IgD-negative memory B cell (primary cell): ENCODE results near the gene MAGED2. TPM values are rescaled to one million over a fixed set of nuclear protein-coding genes. Genes with fewer than 3 reads are reported as not detected.
"Not testable (repeated sequence)": the region's sequence is repeated elsewhere in the genome, so short reads cannot be mapped to it uniquely, and the experiment has no call there.

Source experiments
- H3K27ac Mint-ChIP-seq, 3 donors: one replicate each; pipeline ENCODE4 v1.8.0; 2020 to 2022; ENCODE audit warnings: mild to moderate bottlenecking in 3 of 3, mixed read lengths in 3 of 3, moderate library complexity in 1 of 3
- H3K27me3 Mint-ChIP-seq: one replicate; pipeline ENCODE4 v1.8.0; 2021; ENCODE audit warnings: mixed read lengths
- H3K36me3 Mint-ChIP-seq: one replicate; pipeline ENCODE4 v1.8.0; 2020; ENCODE audit warnings: mild to moderate bottlenecking, mixed read lengths
- H3K4me1 Mint-ChIP-seq, 3 donors: one replicate each; pipeline ENCODE4 v1.8.0; 2020 to 2022; ENCODE audit warnings: mixed read lengths in 3 of 3, mild to moderate bottlenecking in 1 of 3
- H3K4me3 Mint-ChIP-seq, 4 donors: one replicate each; pipeline ENCODE4 v1.8.0; 2020 to 2022; ENCODE audit warnings: mild to moderate bottlenecking in 4 of 4, mixed read lengths in 4 of 4, moderate library complexity in 3 of 4
- H3K9me3 Mint-ChIP-seq, 3 donors: one replicate each; pipeline ENCODE4 v1.8.0; 2020 to 2021; ENCODE audit warnings: mixed read lengths in 3 of 3, mild to moderate bottlenecking in 1 of 3
- polyA plus RNA-seq: library from polyadenylated mRNA; unstranded; fragments of 300-500 nt; fragmentation: Illumina TruSeq; gene quantifications from one replicate; pipeline ENCODE4 v1.2.3, GENCODE V29; 2021

Gene MAGED2
- polyA plus RNA-seq: 64.3 TPM

- peak within 1 kb of the TSS; percentile 77 to 98 (median 93) for H3K4me3 Mint-ChIP-seq
- H3K36me3 Mint-ChIP-seq: no peaks in the 10 kb centered on the region
- peaks cover 3% of the 10 kb centered on the region for H3K27me3 Mint-ChIP-seq
- peaks cover 0 to 2% (median 0%) of the 10 kb centered on the region in 3 donors for H3K9me3 Mint-ChIP-seq
- peaks cover 5 to 10% (median 5%) of the 10 kb centered on the region in 3 donors for H3K4me1 Mint-ChIP-seq
- H3K27ac Mint-ChIP-seq: peak within 1 kb of the TSS; percentile 60 to 97 (median 95)
Observed at GRCh38 chrX:54807524-54808108, at the start of gene MAGED2. TSS of gene MAGED2 (plus strand) at chrX:54807745. CDS start at chrX:54809332, 1,587 bp downstream.

GRCh38 chrX:54758114-54759055, 49.2 kb upstream of the MAGED2 start:
- Mint-ChIP-seq H3K4me1 (no peaks in the 10 kb centered on the region), H3K9me3 (peaks cover 0 to 4% (median 3%) of the 10 kb centered on the region in 3 donors), H3K36me3 (no peaks in the 10 kb centered on the region), H3K27me3 (no peaks in the 10 kb centered on the region), H3K4me3 (peak overlapping the region in 1 of 4 donors; percentile 28), H3K27ac (no peak overlapping the region)

GRCh38 chrX:54774391-54775094, 33.0 kb upstream of the MAGED2 start:
- not testable (repeated sequence) for H3K36me3 Mint-ChIP-seq, H3K4me3 Mint-ChIP-seq, H3K9me3 Mint-ChIP-seq, H3K27ac Mint-ChIP-seq, H3K4me1 Mint-ChIP-seq
- peaks cover 10% of the 10 kb centered on the region for H3K27me3 Mint-ChIP-seq

- no peak overlapping the region for H3K4me3 Mint-ChIP-seq
- no peaks in the 10 kb centered on the region for H3K36me3 Mint-ChIP-seq
- H3K27me3 Mint-ChIP-seq: peaks cover 12% of the 10 kb centered on the region
- H3K27ac Mint-ChIP-seq: no peak overlapping the region
- peaks cover 0 to 3% (median 3%) of the 10 kb centered on the region in 3 donors for H3K9me3 Mint-ChIP-seq
- no peaks in the 10 kb centered on the region for H3K4me1 Mint-ChIP-seq
Observed at GRCh38 chrX:54776061-54776460, 31.5 kb upstream of the MAGED2 start.

- Mint-ChIP-seq H3K36me3 (no peaks in the 10 kb centered on the region), H3K4me1 (no peaks in the 10 kb centered on the region), H3K27ac (no peak overlapping the region), H3K27me3 (peaks cover 11% of the 10 kb centered on the region), H3K4me3 (no peak overlapping the region), H3K9me3 (peaks cover 0 to 2% (median under 1%) of the 10 kb centered on the region in 3 donors)
Observed at GRCh38 chrX:54776987-54777672, 30.4 kb upstream of the MAGED2 start.

DNA sequence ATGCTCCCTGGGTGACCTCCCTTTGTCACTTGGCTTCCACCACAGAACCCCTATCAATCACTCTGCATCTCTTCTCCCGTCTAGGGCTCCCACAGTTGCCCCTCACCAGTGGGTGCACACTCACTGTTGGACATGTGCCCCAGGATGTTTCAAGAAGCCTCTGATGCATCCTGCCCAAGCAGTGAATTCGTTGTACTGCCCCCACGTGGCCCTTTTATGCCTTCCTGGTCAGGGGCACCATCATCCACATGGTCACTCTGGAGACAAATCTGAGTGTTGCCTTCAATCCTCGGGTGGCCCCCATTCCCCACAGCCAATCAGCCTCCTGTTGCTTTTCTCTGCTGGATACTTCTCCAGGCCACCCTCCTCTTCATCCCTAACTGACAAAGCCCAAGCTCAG, 21.6 kb upstream of the MAGED2 start:
- Mint-ChIP-seq H3K9me3 (no peaks in the 10 kb centered on the region), H3K27ac (no peak overlapping the region), H3K4me3 (no peak overlapping the region), H3K4me1 (peaks cover 0 to 1% (median 0%) of the 10 kb centered on the region in 3 donors), H3K36me3 (no peaks in the 10 kb centered on the region), H3K27me3 (peaks cover 2% of the 10 kb centered on the region)

GRCh38 chrX:54786967-54787366, 20.6 kb upstream of the MAGED2 start:
- Mint-ChIP-seq H3K36me3 (no peaks in the 10 kb centered on the region), H3K4me3 (no peak overlapping the region), H3K27ac (peak overlapping the region in 1 of 3 donors; percentile 17), H3K9me3 (no peaks in the 10 kb centered on the region), H3K27me3 (peaks cover 2% of the 10 kb centered on the region), H3K4me1 (peaks cover 0 to 1% (median 0%) of the 10 kb centered on the region in 3 donors)

GRCh38 chrX:54788446-54788845, 19.1 kb upstream of the MAGED2 start:
- Mint-ChIP-seq H3K4me3 (no peak overlapping the region), H3K36me3 (no peaks in the 10 kb centered on the region), H3K4me1 (peaks cover 0 to 1% (median 0%) of the 10 kb centered on the region in 3 donors), H3K27ac (peak overlapping the region in 1 of 3 donors; percentile 67), H3K27me3 (peaks cover 5% of the 10 kb centered on the region), H3K9me3 (no peaks in the 10 kb centered on the region)

- H3K27me3 Mint-ChIP-seq, H3K36me3 Mint-ChIP-seq, H3K27ac Mint-ChIP-seq, H3K9me3 Mint-ChIP-seq, H3K4me3 Mint-ChIP-seq, H3K4me1 Mint-ChIP-seq: not testable (repeated sequence)
Observed at GRCh38 chrX:54789405-54789804, 18.1 kb upstream of the MAGED2 start.

DNA sequence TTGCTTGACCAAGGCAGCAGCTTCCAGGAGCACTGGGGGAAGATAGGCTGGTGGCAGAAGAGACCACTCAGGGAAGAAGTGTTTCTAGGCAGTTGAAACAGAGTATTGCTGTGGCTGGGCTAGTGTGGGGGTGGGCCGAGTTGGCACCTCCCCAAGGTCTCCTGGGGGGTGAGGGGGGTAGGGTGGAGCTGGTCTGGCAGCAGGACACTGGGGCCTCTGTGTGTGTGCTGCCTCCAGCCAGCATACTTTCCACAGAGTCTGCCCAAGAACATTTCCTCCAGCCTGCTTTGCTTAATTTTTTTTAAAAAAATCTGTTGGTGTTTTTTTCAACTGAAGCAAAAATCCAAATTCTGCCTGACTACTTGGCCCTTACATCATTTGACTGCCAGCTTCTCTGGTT, 13.5 kb upstream of the MAGED2 start:
- Mint-ChIP-seq H3K27me3 (peaks cover 5% of the 10 kb centered on the region), H3K4me1 (no peaks in the 10 kb centered on the region), H3K4me3 (no peak overlapping the region), H3K27ac (no peak overlapping the region), H3K36me3 (no peaks in the 10 kb centered on the region), H3K9me3 (no peaks in the 10 kb centered on the region)

DNA sequence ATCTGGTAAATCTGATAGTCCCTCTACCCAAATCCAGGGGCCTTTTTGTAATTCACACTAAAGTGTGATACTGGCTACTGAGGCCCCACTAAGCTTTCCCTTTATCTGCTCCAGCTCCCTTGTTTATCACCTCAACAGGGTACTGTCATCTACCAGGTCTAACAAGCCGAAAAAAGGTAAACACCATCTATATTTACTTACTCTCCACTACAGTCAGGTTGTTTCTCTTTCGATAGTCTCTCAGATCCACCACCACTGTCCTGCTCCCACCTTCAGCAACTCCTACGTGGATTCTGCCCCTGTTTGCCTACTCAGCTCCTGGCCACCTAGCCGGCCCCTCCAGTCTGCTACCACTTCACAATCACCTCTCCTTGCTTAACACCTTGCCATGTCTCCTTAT, 12.8 kb upstream of the MAGED2 start:
- Mint-ChIP-seq H3K27me3 (peaks cover 5% of the 10 kb centered on the region), H3K9me3 (no peaks in the 10 kb centered on the region), H3K4me3 (no peak overlapping the region), H3K27ac (no peak overlapping the region), H3K4me1 (no peaks in the 10 kb centered on the region), H3K36me3 (no peaks in the 10 kb centered on the region)

DNA sequence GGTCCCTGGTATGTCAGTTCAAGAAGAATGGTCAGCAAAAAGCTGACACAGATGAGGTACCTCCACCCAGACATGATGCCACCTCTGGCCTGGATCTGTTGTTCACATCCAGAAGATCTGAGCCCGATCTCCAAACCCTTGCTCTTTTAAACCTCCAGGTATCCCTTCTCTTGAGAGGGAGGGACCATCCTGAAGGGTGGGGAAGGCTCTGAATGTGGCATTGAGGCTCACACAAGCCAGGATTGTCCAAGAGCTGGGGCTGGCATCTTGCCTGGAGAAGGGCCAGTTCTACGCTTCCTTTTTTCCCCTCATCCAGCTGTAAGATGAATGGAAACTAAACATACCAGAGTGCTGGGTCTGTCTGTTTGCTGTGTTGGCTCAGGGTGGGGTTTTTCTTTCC, 9.4 kb upstream of the MAGED2 start, which contains the start of gene ITIH6:
TSS of gene ITIH6 (minus strand) at position 119 of the 400 bp plus-strand sequence. CDS start at position 74, 45 bp downstream.
- Mint-ChIP-seq H3K27ac (no peak within 1 kb of the TSS), H3K27me3 (peaks cover 3% of the 10 kb centered on the region), H3K4me1 (no peaks in the 10 kb centered on the region), H3K9me3 (no peaks in the 10 kb centered on the region), H3K4me3 (no peak within 1 kb of the TSS), H3K36me3 (no peaks in the 10 kb centered on the region)

DNA sequence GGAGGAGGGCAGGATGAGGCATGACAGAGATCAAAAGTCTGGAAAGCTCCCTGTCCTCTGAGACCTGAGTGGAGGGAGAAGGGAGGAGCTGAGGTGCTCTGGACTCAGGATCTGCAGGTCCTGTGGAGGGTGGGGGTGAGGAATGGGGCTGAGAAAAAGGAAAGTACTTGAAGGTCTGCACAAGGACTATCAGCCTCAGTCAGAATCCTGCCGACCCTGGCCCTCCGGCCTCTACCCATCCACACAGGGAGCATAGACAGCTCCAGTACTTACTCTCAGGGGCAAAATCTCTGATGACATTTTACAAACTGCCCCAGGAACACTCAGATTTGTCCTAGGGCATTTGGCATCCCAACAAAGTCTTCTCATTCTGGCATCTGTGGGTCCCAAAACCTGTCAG, 8.5 kb upstream of the MAGED2 start:
- H3K27ac Mint-ChIP-seq: no peak overlapping the region
- H3K4me3 Mint-ChIP-seq: no peak overlapping the region
- H3K9me3 Mint-ChIP-seq: no peaks in the 10 kb centered on the region
- no peaks in the 10 kb centered on the region for H3K27me3 Mint-ChIP-seq
- no peaks in the 10 kb centered on the region for H3K4me1 Mint-ChIP-seq
- H3K36me3 Mint-ChIP-seq: no peaks in the 10 kb centered on the region

- H3K27me3 Mint-ChIP-seq: peaks cover 3% of the 10 kb centered on the region
- H3K27ac Mint-ChIP-seq: peak overlapping the region; percentile 60 to 97 (median 95)
- H3K4me3 Mint-ChIP-seq: peak overlapping the region; percentile 77 to 98 (median 93)
- peaks cover 0 to 2% (median 0%) of the 10 kb centered on the region in 3 donors for H3K9me3 Mint-ChIP-seq
- no peaks in the 10 kb centered on the region for H3K36me3 Mint-ChIP-seq
- H3K4me1 Mint-ChIP-seq: peaks cover 5 to 10% (median 5%) of the 10 kb centered on the region in 3 donors
Observed at GRCh38 chrX:54808109-54808604, 612 bp downstream of the MAGED2 start.
